Loucy (cell line): Measurements from ENCODE around the gene NGDN.
"Not testable (repeated sequence)": the region's sequence is repeated elsewhere in the genome, so short reads cannot be mapped to it uniquely, and the experiment has no call there.

ENCODE experiments used
- H2AFZ ChIP-seq: fragments of 200-600 bp; sonication (generic); 2 replicates; pipeline ENCODE4 v1.6.0; 2016; ENCODE audit warnings: antibody characterized with exemption, mild to moderate bottlenecking, low read length, moderate library complexity
- H3F3A ChIP-seq: fragments of 200-600 bp; 2 replicates; pipeline ENCODE4 v1.6.0; 2016; ENCODE audit warnings: antibody characterized with exemption, low read depth, mild to moderate bottlenecking
- H3K27me3 ChIP-seq: fragments of 200-600 bp; sonication (generic); 2 replicates; pipeline ENCODE4 v1.6.1; 2014; ENCODE audit warnings: low read length, mild to moderate bottlenecking; ENCODE audit not compliant: insufficient read depth, poor library complexity, severe bottlenecking
- H3K36me3 ChIP-seq: fragments of 200-600 bp; sonication (generic); 2 replicates; pipeline ENCODE4 v1.6.1; 2016; ENCODE audit warnings: low read length; ENCODE audit not compliant: insufficient read depth
- H3K4me1 ChIP-seq: fragments of 200-600 bp; sonication (generic); 2 replicates; pipeline ENCODE4 v1.5.1; 2014; ENCODE audit warnings: low read length, mild to moderate bottlenecking; ENCODE audit not compliant: insufficient read depth, poor library complexity, severe bottlenecking
- H3K4me2 ChIP-seq: fragments of 200-600 bp; sonication (generic); 2 replicates; pipeline ENCODE4 v1.6.0; 2014; ENCODE audit warnings: antibody characterized with exemption, low read length, low read depth, mild to moderate bottlenecking; ENCODE audit not compliant: poor library complexity, severe bottlenecking
- H3K4me3 ChIP-seq: fragments of 200-600 bp; sonication (generic); 2 replicates; pipeline ENCODE4 v1.5.1; 2014; ENCODE audit warnings: low read length, mild to moderate bottlenecking, mixed read lengths; ENCODE audit not compliant: poor library complexity, severe bottlenecking
- H3K79me2 ChIP-seq: fragments of 200-600 bp; sonication (generic); 2 replicates; pipeline ENCODE4 v1.6.1; 2014; ENCODE audit warnings: low read length; ENCODE audit not compliant: insufficient read depth
- H3K9ac ChIP-seq: fragments of 200-600 bp; sonication (generic); 2 replicates; pipeline ENCODE4 v1.6.0; 2014; ENCODE audit warnings: mild to moderate bottlenecking, low read depth, low read length, moderate library complexity; ENCODE audit not compliant: poor library complexity, severe bottlenecking
- H3K9me2 ChIP-seq: fragments of 200-600 bp; sonication (generic); replicated peaks from 2 replicates; pipeline ENCODE4 v1.6.1; 2016; ENCODE audit warnings: low read depth, low read length, mixed read lengths
- H3K9me3 ChIP-seq: fragments of 200-600 bp; sonication (generic); 2 replicates; pipeline ENCODE4 v1.6.1; 2014; ENCODE audit warnings: mild to moderate bottlenecking, antibody characterized with exemption, low read length, low read depth; ENCODE audit not compliant: insufficient read depth
- H4K20me1 ChIP-seq: fragments of 200-600 bp; sonication (generic); 2 replicates; pipeline ENCODE4 v1.6.0; 2014; ENCODE audit warnings: antibody characterized with exemption, low read length, mild to moderate bottlenecking; ENCODE audit not compliant: insufficient read depth, poor library complexity, severe bottlenecking
- CTCF ChIP-seq: fragments of 200-600 bp; sonication (generic); conservative IDR thresholded peaks from 2 replicates; pipeline ENCODE4 v1.5.1; 2014; ENCODE audit warnings: mild to moderate bottlenecking, antibody characterized with exemption, low read length
- EZH2phosphoT487 ChIP-seq: fragments of 200-600 bp; IDR thresholded peaks from 2 replicates; pipeline ENCODE4 v1.6.1; 2018; ENCODE audit warnings: antibody characterized with exemption, mild to moderate bottlenecking, moderate library complexity, borderline replicate concordance

NGDN gene

GRCh38 chr14:23425169-23425568 is 44.3 kb upstream of the NGDN start:
- no peaks in the 10 kb centered on the region for H3K27me3 ChIP-seq
- H2AFZ ChIP-seq: no peak overlapping the region
- H3F3A ChIP-seq: no peaks in the 10 kb centered on the region
- no peak overlapping the region for H3K9ac ChIP-seq
- H4K20me1 ChIP-seq: no peaks in the 10 kb centered on the region
- no peak for TF ChIP-seq EZH2phosphoT487
- no peak for TF ChIP-seq CTCF
- H3K79me2 ChIP-seq: no peaks in the 10 kb centered on the region
- no peak overlapping the region for H3K4me3 ChIP-seq
- H3K9me2 ChIP-seq: no peaks in the 10 kb centered on the region
- no peaks in the 10 kb centered on the region for H3K36me3 ChIP-seq
- H3K9me3 ChIP-seq: no peaks in the 10 kb centered on the region
- H3K4me2 ChIP-seq: no peak overlapping the region
- no peaks in the 10 kb centered on the region for H3K4me1 ChIP-seq

GRCh38 chr14:23425798-23426197 is 43.7 kb upstream of the NGDN start:
- H3K9ac ChIP-seq, H3K4me3 ChIP-seq, H3K27me3 ChIP-seq, H3K9me2 ChIP-seq, H3K9me3 ChIP-seq, H3K4me2 ChIP-seq, H3K36me3 ChIP-seq, H3F3A ChIP-seq, H3K4me1 ChIP-seq, H3K79me2 ChIP-seq, H2AFZ ChIP-seq, H4K20me1 ChIP-seq: not testable (repeated sequence)

- no peak overlapping the region for H2AFZ ChIP-seq
- no peak overlapping the region for H3K4me2 ChIP-seq
- no peaks in the 10 kb centered on the region for H3K9me3 ChIP-seq
- no peak overlapping the region for H3K9ac ChIP-seq
- no peaks in the 10 kb centered on the region for H3F3A ChIP-seq
- no peaks in the 10 kb centered on the region for H3K9me2 ChIP-seq
- no peaks in the 10 kb centered on the region for H4K20me1 ChIP-seq
- H3K36me3 ChIP-seq: no peaks in the 10 kb centered on the region
- H3K27me3 ChIP-seq: no peaks in the 10 kb centered on the region
- no peaks in the 10 kb centered on the region for H3K79me2 ChIP-seq
- H3K4me1 ChIP-seq: no peaks in the 10 kb centered on the region
- H3K4me3 ChIP-seq: no peak overlapping the region
- TF ChIP-seq EZH2phosphoT487 (no peak), CTCF (no peak)
These were observed 40.6 kb upstream of the NGDN start for GRCh38 chr14:23428686-23429495.
